HG03066 (cell line): Measurements from ENCODE around the gene TNFRSF18.
"Not testable (repeated sequence)": the region's sequence is repeated elsewhere in the genome, so short reads cannot be mapped to it uniquely, and the experiment has no call there.

ENCODE experiments used
- ATAC-seq: cut with Tn5 transposase; IDR thresholded peaks from one replicate; pipeline ENCODE4 v1.9.1; 2021; ENCODE audit warnings: low read depth; ENCODE audit not compliant: unreplicated experiment

Gene TNFRSF18

DNA sequence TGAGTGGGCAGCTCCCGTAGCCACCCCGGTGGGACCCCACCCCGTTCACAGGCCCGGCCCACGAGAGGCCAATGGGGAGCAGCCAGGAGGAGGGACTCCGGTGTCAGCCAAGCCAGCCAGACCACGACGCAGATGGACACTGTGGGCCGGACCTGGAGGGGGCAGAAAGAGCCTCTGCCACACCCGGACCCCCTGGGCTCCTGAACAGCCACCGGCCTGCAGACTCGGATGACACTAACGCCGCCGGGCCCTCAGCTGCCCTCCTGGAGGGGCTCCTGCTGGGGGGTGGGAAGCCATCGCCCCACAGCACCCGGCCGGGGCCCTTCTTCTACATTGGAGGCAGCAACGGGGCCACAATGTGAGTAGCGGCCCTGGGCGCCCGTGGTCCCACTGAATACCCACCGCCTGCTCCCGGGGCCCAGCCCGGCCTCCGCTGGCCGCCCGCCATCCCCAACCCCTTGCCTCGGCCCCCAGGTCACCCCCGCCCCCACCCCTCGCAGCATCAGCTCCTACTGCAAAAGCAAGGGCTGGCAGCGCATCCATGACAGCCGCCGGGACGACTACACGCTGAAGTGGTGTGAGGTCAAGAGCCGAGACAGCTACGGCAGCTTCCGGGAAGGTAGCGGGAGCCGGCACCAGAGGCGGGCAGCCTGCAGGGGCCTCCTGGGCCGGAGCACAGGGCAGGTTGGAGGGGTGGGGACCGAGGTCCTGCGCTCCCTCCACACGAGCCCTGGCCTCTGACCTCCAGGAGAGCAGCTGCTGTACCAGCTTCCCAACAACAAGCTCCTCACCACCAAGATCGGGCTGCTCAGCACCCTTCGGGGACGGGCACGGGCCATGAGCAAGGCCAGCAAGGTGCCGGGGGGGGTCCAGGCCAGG, 26.2 kb downstream of the TNFRSF18 start:
- no peak for ATAC-seq

DNA sequence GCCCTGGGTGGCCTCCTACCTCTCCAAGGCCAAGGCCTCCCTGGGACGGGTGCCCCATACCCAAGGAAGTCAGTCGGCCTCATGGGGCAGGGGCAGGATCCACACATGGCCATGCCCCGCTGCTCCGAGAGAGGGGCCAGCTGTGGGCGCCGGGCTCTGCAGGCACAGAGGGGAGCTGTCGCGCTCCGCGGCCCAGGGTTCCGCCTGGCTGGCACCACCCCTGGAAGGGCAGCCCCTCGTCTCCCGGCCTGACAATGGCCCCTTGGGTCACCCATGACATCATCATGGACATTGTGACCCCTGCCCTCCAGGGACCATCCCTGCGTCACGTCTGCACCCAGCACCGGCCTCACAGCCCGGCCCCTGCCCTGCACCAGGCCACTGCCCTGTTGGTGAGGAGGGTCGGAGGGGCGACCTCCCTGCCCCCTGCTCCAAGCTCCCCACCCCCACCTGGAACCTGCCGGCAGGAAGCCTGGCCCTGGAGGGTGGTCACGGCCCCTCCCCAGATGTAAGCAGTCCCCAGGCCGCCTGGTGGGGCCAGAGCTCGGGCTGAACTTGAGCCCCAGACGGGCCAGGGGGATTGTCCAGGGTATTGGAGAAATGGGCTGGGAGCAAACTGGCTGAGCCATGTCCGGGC, 26.9 kb downstream of the TNFRSF18 start:
- no peak for ATAC-seq

DNA sequence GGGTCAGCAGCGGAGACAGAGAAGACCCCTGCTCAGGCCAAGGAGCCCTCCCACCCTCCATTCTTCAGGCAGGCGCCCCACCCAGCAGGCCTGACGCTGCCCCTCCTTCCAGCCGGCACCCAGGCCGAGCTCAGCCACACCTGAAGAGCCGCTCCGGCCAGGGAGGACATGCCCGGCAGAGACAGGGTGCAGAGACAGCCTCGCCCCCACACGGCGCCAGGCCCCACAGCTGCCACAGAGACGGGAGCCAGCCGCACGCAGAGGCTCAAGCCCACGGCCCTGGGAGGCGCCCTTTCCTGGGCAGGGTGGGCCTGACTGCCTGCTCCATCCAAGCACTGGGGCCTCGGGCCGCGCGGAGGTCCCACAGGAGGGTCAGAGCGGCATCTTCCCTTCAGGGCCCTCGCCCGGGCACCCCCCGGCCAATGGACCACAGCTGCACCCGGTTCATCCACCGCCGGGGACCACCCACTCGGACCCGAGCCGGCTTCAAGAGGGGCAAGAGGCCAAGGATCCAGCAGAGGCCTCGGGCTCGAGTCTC, 27.5 kb downstream of the TNFRSF18 start:
- no peak for ATAC-seq

DNA sequence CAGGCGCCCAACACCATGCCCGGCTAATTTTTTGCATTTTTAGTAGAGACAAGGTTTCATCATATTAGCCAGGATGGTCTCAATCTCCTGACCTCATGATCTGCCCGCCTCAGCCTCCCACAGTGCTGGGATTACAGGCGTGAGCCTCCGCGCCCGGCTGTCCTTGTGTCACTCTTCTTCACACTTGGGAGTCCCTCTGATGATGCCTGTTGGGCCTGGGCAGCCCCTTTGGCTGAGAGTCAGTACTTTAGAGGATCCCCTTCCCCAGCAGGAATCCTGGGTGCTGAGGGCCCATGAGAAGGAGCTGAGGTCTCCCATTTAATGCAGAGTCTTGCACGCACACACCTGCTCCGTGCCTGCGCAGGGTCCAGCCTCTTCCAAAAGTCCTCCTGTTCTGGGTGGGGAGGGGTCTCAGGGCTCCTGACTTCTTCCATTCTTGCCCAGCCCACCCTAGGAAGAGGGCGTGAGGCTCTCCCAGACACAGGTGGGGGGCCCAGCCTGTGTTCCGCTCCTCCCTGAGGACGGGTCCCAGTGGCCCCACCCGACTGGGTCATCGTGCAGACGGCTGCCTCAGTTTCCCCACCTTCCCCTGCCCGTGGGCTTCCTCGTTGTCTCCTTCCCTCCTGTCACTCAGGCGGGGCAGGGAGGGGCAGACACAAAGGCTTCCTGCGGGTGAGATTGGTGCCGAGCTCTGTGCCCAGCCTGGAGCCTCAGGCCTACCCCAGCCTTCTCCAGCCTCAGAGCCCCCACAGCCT, 28.8 kb downstream of the TNFRSF18 start:
- ATAC-seq, result no peak

DNA sequence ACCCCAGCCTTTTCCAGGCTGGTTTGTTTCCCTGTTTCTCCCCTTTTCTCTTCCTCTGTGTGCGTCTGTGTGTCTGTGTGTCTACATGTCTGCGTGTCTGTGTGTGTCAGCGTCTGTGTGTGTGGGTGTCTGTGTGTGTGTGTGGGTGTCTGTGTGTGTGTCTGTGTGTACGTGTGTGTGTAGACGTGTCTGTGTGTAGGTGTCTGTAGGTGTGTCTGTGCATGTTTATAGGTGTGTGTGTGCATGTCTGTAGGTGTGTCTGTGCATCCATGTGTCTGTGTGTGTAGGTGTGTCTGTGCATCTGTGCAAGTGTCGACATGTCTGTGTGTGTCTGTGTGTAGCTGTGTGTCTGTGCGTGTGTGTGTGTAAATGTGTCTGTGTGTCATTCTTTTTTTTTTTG, 29.5 kb downstream of the TNFRSF18 start:
- ATAC-seq, result no peak

DNA sequence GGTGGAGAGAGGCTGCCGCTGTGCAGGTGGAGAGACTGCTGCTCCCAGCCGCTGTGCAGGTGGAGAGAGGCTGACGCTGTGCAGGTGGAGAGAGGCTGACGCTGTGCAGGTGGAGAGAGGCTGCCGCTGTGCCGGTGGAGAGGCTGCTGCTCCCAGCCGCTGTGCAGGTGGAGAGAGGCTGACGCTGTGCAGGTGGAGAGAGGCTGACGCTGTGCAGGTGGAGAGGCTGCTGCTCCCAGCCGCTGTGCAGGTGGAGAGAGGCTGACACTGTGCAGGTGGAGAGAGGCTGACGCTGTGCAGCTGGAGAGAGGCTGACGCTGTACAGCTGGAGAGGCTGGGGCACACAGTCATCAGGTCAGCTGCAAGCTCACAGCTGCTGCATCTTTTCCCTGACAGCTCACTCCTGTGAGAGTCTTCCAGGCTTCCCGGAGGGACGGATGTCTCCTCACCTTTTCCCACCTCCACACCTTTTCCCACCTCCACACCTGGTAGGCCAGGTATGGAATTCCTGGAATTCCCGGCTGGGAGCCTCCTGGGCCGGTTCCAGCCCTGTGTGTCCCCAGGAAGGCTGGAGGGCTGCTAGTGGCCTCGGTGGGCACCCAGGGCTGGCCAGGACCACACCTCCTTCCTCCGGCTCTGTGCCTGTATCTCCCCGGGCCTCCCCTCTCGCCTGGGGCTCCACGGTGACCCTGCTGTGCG, 30.2 kb downstream of the TNFRSF18 start:
- ATAC-seq, result not testable (repeated sequence)

DNA sequence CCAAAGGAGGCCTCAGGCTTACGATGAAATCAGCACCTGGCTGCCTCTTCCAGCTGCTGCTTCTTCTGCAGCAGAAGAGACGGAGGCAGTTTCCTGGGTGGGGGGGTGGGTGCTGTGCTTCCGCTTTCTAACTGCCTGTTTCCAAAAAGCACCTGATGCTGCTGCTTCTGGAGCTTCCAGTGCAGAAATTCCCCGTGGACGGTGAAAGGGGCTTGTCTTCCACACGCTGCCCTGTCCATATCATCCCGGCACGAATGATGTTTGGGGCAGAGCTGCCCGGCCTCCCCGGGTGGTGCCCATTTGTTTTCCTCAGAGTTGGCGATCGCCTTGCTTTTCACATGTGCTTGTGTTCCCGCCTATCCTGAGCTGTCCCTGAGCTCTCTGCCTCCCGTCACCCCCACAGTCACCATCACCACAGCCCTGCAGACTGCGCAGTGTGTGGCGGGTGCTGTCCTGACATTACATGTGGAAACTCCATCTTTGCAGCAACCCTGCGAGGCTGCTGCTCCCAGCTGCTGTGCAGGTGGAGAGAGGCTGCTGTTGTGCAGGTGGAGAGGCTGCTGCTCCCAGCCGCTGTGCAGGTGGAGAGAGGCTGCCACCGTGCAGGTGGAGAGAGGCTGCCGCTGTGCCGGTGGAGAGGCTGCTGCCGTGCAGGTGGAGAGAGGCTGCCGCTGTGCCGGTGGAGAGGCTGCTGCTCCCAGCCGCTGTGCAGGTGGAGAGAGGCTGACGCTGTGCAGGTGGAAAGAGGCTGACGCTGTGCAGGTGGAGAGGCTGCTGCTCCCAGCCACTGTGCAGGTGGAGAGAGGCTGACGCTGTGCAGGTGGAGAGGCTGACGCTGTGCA, 30.9 kb downstream of the TNFRSF18 start:
- no peak for ATAC-seq

DNA sequence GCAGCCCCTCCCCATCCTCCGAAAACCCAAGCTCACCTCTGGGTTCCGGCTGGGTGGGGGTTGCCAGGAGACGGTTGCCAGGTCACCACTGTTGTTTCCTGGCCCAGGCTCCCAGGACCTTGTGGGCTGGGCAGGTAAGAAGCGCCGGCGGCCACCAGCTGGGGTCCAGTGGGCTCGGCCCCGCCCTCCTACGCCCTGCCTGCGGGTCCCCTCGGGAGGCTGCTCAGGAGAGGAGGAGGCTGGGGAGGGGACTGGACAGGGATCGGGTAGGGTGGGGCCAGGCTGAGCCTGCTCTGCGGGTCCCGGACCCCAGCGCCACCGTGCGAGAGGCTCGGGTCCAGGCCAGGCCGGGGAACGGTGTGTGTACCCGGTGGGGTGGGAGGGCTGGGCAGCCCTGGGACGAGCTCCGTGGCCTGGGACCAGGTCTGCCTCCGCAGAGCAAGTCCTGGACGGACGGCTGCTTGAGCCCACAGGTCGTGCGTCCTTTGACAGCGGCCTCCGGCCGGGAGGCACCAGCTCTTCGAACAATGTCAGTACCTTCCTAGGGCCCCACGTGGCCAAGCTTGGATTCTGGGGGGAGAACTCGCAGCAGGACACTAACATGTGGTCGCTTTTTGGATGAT, 32.5 kb downstream of the TNFRSF18 start, which contains the start of gene TTLL10:
TTLL10 (plus strand) TSS at position 88 of the 623 bp plus-strand sequence. CDS start 5,336 bp downstream, outside the sequence.
- no peak for ATAC-seq

DNA sequence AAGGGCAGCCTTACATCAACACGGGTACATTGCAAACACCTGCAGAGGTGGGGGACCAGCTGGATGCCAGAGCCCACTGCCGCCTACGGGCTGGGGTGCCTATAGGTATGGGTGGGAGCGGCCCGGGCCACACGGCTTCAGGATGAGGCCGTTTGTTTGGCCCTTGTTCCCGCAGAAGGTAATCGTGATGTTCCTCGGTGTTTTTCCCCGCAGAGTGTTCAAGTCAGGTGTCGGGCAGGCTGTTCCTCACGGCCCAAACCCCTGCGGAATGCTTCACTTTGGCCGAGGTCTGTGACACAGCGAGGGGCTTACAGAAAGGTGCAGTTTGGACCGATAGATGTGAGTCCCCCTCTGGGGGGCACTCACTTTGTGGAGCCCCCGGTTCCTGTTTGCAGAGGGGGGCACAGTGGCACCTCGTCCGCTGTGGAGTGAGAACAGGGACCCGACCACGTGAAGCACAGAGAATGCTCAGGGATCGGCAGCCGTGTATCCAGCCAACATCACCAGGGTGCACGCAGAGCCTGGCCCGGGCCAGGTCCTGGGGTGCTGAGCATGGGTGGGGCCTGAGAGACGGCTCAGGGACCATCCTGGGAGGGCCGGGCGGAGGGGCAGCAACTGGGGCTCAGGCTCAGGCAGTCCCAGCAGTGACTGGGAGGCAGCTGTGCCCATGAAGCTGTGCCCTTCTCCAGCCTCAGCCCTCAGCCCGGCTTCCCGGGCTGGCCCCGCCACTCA, 33.2 kb downstream of the TNFRSF18 start:
- ATAC-seq, result no peak

DNA sequence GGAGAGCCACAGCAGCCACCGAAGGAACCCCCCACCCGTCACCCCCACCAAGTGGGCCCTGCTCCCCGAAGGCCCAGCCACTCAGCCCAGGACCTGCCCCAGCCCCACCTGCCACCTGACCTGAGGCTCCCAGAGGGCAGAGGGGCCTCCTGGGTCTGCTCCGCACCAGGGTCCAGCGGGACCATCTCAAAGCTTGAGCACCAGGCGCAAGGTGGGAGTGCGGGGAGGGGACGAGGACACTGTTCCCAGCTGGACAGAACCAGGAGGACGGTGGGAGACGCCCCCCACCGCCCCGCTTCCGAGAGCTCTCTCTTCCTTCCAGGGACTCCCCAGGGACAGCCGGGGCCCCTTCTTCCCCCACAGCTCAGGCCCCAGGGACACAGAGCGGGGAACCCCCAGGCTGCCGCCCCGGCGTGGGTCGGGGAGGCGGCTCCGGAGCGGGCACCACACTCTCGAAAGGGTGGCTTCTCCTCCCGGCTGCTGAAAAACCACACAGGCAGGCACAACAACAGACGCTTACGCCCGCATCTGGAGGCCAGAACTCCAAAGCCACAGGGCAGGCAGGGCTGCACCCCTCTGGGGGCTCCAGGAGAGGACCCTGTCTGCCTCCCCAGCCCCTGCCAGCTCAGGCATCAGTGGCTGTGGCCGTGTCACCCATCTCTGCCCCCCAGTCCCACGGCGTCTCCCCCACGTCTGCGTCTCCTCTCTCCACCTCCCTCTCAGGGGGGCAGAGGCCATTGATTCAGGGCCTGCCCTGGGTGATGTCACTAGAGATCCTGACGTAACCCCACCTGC, 34.6 kb downstream of the TNFRSF18 start:
- ATAC-seq, result no peak

DNA sequence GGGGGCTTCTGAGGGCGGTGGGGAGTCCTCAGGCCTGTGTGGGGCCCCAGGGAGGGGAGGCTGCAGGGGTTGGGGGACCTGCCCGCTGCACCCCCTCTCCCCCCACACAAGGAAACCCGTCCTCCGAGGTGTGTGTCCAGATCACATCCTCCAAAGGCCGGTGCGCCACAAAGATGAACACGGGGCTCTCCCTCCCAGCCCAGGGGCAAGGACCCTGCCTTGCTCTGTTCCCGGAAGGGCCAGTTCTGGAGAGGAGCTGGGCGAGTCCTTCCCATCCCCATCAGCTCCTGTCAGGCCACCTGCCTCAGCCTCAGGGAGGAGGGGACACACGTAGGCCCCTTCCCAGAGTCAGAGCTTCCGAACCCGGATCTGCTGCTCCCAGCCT, 35.2 kb downstream of the TNFRSF18 start:
- no peak for ATAC-seq

DNA sequence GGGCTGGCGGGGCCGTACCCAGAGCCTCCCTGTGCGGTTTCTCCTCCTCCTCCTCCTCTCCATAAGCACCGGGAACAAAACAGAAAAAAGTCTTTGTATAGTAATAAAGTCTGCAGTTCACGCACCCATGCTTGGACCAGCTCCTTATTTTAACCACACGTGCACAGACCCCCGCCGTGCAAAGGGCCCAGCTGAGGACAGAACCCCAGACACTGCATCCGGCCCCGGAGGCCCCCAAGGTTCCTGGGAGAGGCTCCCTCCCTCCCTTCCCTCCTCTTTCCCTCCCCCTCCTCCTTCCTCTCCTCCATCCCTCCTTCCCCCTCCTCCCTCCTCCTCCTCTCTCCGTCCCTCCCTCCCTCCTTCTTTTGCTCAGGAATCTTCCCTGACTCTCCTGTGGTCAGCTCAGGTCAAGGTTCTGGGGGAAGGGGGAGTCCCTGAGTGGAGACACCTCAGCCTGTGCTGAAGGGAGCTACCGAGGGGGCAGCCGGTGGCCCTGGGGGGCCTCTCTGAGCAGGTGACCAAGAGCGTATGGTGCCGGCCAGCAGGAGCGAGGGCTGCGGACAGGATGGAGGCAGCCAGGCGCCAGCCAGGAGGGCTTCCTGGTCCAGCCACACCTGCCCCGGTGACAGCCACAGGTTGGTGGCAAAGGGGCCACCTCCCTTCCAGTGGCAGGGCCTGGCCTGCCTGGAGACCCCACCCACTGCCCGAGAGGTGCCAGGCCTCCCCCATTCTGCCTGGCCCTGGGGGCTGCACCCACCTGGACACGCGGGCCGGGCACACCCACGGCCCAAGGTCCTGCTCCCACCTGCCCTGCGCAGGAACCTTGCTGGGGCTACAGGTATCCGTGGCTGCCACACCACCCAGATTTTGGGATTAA, 35.9 kb downstream of the TNFRSF18 start:
- ATAC-seq, result no peak

DNA sequence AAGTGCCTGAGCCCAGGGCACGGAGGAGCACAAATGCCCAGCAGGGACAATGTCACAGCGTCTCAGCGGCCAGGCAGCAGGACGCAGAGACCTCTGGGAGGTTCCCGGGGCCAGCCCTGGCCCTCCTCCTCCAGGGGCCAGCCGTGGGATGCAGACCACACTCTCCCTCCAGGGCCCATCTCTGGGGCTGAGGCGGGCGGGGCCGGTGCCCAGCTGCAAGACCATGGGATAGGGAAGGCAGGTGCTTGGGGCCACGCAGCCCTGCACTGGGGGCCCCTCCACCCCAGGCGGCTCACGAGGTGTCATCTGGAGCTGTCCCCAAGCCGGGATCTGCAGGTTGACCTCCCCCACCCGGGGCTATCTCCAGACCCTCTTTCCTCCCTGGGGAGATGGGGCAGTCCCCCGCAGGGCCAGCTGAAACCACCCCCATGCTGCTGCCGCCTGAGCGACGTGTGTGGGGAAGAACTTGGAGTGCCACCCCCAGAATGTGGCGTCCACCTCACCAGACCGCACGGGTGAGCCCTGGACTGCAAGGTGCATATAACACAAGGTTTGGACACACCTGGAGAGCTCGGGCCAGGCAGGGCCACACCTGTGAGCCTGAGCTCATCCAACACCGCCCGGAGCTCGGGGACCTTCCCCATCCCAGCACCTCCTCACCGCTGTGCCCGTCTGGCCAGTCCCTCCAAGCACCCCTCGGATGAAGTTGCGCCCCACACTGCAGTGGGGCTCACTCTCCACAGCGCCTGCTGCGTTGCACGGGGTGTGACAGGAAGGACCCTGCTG, 36.8 kb downstream of the TNFRSF18 start:
- ATAC-seq, result no peak

DNA sequence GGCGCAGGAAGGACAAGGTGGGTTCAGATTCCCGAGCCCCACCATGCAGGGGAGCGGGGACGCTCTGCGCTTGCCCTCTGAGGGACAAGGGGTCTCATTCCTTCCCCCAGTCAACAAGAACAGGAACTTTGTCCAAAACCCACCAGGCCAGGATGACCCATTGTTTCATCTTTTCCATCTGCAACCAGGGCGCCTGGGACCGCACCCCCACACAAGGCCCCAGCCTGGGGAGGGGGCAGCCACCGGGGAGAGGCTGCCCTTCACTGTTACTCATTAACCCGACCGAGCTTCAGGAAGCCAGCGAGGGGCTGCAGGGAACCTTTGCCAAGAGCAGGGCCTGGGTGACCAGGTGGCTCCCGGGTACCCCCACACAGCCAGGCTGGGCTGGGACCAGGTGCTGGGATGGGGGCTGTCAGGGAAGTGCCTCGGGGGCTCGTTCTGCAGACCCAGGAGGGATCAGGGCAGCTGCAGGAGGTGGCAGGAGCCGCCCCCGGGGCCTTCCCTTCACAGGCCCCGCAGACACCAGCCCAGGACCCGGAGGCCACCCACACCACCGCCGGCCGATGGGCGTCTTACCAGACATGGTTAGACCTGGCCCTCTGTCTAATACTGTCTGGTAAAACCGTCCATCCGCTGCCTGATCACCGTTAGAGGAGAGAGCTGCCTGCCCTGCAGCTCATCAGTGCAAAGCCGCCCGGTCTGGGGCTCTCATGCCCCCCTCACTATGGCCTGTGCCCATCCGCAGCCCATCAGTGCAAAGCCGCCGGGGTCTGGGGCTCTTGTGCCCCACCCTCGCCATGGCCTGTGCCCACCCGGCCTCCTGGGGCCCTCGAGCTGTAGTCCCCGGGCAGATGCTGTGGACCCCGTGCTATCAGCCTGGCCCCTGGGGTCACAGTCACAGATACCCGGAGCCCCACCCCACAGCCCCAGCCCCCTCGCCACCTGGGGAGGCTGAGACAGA, 37.7 kb downstream of the TNFRSF18 start:
- no peak for ATAC-seq
